Measurements from ENCODE around the gene RBM17.
"Not testable (repeated sequence)": the region's sequence is repeated elsewhere in the genome, so short reads cannot be mapped to it uniquely, and the experiment has no call there.

The RBM17 gene

GRCh38 chr10:6138456-6138855 is 49.6 kb downstream of the RBM17 start:
- DNase-seq: no peak

GRCh38 chr10:6139470-6139869 is 50.6 kb downstream of the RBM17 start:
- DNase-seq: no peak

- DNase-seq: no peak
Measured at GRCh38 chr10:6140141-6140841, 51.5 kb downstream of the RBM17 start.

GRCh38 chr10:6140965-6141295 is 52.1 kb downstream of the RBM17 start:
- no peak for DNase-seq

GRCh38 chr10:6141296-6142151 is 52.7 kb downstream of the RBM17 start:
- peak; percentile 76 for DNase-seq

- not testable (repeated sequence) for DNase-seq
Measured at GRCh38 chr10:6142186-6142585, 53.4 kb downstream of the RBM17 start.

- no peak for DNase-seq
Measured at GRCh38 chr10:6142644-6143043, 53.8 kb downstream of the RBM17 start.

- DNase-seq: no peak
Measured at GRCh38 chr10:6143181-6143580, 54.3 kb downstream of the RBM17 start.

GRCh38 chr10:6144406-6145165 is 55.8 kb downstream of the RBM17 start:
- peak; percentile 95 for DNase-seq

GRCh38 chr10:6145166-6145987 is 56.5 kb downstream of the RBM17 start:
- DNase-seq: no peak

GRCh38 chr10:6146013-6146785 is 57.4 kb downstream of the RBM17 start:
- DNase-seq: no peak

GRCh38 chr10:6146921-6147320 is 58.1 kb downstream of the RBM17 start:
- DNase-seq: no peak

- no peak for DNase-seq
Measured at GRCh38 chr10:6148251-6148701, 59.4 kb downstream of the RBM17 start.

GRCh38 chr10:6148908-6149307 is 60.1 kb downstream of the RBM17 start:
- DNase-seq: no peak

- peak; percentile 76 for DNase-seq
Measured at GRCh38 chr10:6151087-6151977, 62.5 kb downstream of the RBM17 start.

- no peak for DNase-seq
Measured at GRCh38 chr10:6153845-6154244, 65.0 kb downstream of the RBM17 start.

GRCh38 chr10:6154566-6154965 is 65.7 kb downstream of the RBM17 start:
- DNase-seq: no peak

GRCh38 chr10:6158276-6158675 is 69.4 kb downstream of the RBM17 start:
- DNase-seq: no peak

GRCh38 chr10:6161921-6162320 is 73.1 kb downstream of the RBM17 start:
- DNase-seq: no peak

GRCh38 chr10:6162589-6163356 is 73.9 kb downstream of the RBM17 start:
- no peak for DNase-seq
